Fibroblast of skin of left biceps (primary cell): ENCODE measurements around the gene CHST15.

ENCODE experiments used
- DNase-seq, 2 experiments: peaks; one replicate each; pipeline ENCODE4 v3.0.0-alpha.2; 2013; ENCODE audit warnings: low read depth in 2 of 2

CHST15 gene

GRCh38 chr10:124083047-124083739, 10.2 kb downstream of the CHST15 start:
- DNase-seq: no peak

GRCh38 chr10:124082555-124082954, 10.8 kb downstream of the CHST15 start:
- no peak for DNase-seq

- no peak for DNase-seq
Observed at GRCh38 chr10:124081547-124082140, 11.8 kb downstream of the CHST15 start.

- no peak for DNase-seq
Observed at GRCh38 chr10:124079864-124080263, 13.5 kb downstream of the CHST15 start.

DNA sequence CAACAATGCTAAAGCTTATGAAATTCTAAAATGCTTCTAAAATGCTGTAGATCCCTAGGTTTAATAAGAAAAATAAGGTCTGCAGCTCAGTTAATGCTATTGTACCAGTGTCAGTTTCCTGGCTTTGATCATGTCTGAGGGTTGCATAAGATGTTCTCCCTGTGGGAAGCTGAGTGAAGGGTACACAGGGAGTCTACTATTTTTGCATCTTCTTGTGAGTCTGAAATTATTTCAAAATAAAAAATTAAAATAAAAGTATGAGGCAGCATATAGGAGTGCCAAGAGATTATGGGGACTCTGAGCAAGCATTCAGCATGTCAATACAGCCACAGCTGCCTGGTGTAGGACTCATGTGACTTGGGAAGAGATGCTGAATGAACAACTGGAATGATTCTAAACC, 14.7 kb downstream of the CHST15 start:
- DNase-seq: no peak

GRCh38 chr10:124078028-124078427, 15.4 kb downstream of the CHST15 start:
- no peak for DNase-seq

DNA sequence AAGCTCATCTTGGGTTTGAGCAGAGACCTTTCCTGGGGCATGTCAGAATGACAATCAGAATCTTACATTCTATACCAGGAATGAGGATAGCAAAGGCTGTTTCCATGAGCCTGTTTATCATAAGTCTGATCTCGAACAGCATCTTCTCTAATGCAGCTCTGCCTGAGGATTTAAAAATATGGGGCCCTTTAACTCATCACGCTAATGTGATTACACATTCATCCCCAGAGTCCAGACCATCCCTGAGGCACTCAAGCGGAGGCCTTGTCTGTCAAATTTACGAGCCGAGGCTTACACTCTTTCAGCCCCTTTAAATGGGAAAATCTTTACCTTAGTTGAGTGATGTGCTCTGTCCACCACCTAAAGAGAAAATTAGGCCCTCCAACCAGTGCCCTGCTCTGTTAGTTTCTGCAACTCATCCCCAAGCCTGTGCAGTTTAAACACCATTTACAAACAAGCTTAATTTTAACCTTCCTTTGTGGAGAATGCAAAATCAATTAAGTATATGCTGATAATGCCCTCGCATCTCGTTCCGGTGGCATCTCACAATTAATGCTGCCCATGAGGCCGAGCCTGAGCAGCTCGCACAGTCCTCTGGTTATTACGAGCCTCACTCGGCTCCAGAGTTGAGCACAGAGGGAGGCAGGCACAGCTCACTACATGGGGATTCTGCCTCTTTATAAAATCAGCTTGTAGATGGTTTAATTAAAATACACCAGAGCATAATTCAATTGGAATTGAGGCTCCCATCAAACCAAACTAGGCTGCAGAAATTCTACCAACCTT, 16.0 kb downstream of the CHST15 start:
- no peak for DNase-seq

- DNase-seq: no peak
Observed at GRCh38 chr10:124076148-124076733, 17.2 kb downstream of the CHST15 start.

GRCh38 chr10:124075231-124075955, 18.0 kb downstream of the CHST15 start:
- DNase-seq: no peak

DNA sequence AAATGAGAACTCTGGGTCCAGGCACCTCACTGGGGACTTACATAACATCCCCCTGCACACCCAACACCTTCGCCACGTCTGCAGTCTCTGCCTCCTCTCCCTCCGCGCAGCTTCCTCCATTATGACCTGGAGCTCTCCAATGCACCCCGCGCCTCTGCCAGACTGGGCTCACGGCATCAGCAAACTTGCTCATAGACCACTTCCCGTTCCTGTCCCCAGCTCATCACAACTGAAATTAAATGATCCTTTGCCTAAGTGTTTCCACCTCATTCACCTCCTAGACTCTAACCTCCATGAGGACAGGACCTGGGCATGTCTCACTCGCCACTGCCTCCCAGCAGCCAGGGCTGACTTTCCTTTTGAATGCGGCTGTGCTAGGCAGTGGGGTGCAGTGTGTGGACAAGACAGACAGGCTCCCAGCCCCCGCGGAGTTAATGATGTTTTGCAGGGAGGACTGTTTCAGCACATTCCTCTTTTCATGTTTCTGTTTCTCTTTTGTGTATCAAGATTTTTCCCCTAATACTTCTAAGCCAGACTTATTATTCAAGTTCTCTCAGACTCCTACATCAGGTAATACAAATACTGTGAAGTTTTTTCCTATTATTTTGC, 18.8 kb downstream of the CHST15 start:
- no peak for DNase-seq

DNA sequence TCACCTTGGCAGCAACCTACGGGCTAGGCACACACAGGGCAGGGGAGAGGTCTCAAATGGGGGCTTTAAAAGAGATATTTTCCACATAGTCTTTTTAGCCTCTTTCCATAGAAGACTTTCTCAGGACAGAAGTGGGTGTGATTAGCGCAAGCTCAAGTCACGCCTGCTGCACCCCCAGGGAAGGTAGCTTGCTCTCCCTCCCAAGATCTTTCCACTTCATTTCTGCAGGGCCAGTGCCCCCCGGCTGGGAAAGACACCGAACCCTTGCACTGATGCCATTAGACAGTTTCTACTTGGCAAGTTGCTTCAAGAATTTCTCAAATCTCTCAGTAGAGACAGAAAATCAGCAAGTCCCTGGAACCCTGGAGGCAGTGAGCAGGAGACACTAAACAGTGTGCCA, 19.4 kb downstream of the CHST15 start:
- DNase-seq: no peak

- no peak for DNase-seq
Observed at GRCh38 chr10:124072541-124072940, 20.9 kb downstream of the CHST15 start.

DNA sequence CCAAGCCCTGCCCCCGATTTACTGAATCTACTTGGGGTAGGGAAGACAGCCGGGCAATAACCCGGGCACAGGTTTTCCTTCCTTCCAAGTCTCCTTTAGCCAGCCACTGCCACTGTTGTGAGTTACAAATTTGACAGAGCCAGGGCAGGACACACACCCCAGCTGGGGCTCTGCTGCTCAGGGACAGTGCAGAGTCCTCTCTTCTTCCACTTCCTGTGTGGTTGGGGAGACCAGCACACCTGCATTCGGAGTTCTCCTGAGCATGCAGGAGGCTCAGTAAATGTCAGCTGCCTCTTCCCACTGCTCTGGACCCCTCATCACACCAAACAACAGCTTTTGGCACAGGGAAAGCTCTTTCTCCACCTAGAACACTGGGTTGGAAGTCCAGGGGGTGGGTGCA, 21.3 kb downstream of the CHST15 start:
- no peak for DNase-seq

DNA sequence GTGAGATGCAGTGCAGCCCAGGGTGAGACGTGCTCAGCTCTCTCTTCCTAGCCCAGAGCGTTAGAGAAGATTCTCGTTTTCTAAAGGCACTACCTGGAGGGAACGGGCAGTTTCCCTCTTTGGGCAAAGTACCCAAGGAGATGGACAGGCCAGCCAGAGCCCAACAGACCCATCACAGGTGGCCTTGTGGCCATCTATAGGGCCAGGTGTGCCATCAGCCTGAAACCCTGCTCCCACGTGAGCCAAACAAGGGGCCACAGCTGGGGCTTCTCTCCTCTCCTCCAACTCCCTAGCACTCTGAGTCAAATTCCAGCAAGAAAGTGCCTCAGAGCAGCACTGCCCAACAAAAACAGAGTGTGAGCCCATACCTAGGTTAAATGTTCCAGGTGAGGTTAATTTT, 22.3 kb downstream of the CHST15 start:
- DNase-seq: no peak

DNA sequence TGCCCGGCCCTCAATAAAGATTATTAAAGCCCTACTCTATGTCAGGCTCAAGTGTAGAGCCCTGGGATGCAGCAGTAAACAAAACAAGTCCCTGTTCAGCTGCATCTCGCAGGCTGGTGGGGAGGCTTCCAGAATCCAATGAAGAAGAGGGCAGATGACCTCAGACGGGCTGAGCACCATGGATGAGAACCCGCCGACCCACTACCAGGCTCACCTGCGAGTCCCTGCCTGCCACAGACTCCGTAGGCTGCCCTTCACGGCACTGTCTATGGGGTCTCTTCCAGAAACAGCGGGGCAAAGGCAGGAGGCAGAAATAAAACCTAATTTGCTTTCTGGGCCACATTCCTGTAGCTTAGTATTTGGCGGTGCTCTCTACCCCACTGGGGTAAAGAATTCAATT, 22.7 kb downstream of the CHST15 start:
- no peak for DNase-seq

- no peak for DNase-seq
Observed at GRCh38 chr10:124069341-124070264, 23.8 kb downstream of the CHST15 start.

DNA sequence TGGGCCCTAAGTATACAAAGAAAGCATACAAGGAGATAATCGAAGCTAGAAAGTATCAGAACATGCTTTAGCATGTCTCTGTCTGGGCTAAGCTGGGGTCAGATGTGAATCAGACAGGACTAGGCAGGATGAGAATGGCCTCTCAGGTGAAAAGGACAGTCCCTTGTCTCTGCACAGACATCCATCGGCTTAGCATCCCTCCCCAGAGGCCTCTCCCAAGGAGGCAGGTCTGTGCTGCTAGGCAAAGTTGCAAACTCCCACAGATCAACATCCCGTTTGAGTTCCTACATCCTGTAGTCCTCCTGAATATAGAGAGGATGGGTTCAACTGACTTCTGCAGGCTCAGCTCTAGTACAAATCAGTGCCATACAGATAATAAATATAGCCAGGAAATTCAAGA, 24.5 kb downstream of the CHST15 start:
- no peak for DNase-seq

- no peak for DNase-seq
Observed at GRCh38 chr10:124067825-124068400, 25.5 kb downstream of the CHST15 start.

DNA sequence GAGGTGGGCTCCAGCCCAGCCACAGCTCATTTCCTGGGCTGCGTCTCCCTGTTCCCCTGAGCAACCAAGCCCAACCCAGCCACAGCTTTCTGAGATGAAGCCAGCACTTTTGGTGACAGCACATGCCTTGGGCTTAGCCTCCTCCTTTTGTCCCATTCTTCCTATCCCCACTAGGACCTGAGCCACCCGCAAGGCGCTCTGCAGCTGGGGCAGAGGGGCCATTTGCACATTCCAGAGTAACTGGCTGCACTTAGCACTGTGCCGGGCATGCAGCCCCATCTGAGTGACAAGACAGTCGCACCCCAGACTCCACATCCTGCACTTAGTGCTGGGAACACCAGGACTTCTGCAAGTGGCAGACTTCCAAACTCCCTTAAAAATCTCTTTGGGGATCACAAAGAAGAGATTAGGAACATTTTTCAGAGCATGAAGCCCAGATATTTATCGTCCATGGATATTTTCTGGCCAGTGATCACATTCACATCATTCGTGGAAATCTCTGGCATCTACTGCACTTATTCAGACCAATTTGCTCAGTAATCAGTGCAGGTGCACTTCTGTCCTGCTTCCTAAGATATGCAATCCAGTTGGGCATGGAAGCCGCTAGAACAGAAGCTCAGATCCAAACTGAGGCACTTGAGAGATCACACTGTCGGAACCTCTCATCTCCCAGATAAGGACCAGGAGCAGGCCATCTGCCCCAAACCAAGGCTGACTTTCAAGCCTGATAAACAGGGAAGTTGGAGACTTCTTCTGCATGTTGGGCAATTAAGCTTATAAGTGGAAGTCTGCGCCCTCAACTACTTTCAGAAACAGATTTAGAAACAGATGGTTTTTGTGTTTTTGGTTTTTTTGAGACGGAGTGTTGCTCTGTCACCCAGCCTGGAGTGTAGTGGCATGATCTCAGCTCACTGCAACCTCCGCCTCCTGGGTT, 26.4 kb downstream of the CHST15 start:
- no peak for DNase-seq
